Panc1 (cell line): ENCODE results near the gene PARVG. TPM values are rescaled to one million over a fixed set of nuclear protein-coding genes. Genes with fewer than 3 reads are reported as not detected.

Source experiments
- ATAC-seq: fragments of 200-7000 bp; cut with Tn5 transposase; 2 replicates; pipeline ENCODE4 v1.9.1; 2020; ENCODE audit warnings: mild to moderate bottlenecking, moderate library complexity
- BruUV-seq: library from RNA; stranded (reverse); fragments of 400-500 nt; replicated peaks from 2 replicates; lab custom pipeline; 2021; lab: Mats Ljungman, UMichigan
- CTCF ChIA-PET: fragments of 300-600 bp; sonication (Branson Sonifier 250); formaldehyde crosslinking; loops from one replicate; lab custom pipeline; 2022; ENCODE audit warnings: antibody characterized with exemption; lab: Charles Lee
- POLR2A ChIA-PET: fragments of 300-600 bp; sonication (Branson Sonifier 250); formaldehyde crosslinking; loops from one replicate; lab custom pipeline; 2022; ENCODE audit warnings: antibody characterized with exemption; lab: Charles Lee
- DNase-seq: peaks from one replicate; pipeline ENCODE4 v3.0.0-alpha.2; 2010; ENCODE audit warnings: low read depth, low spot score
- H3K27ac ChIP-seq: 2 replicates; pipeline ENCODE4 v1.5.1; 2011; ENCODE audit warnings: mild to moderate bottlenecking, low read length, inconsistent platforms
- H3K27me3 ChIP-seq: fragments of 200-500 bp; sonication (Bioruptor generic); 2 replicates; pipeline ENCODE4 v1.6.0; 2014; ENCODE audit warnings: low read length, inconsistent platforms; ENCODE audit not compliant: control insufficient read depth, insufficient read depth
- H3K36me3 ChIP-seq: fragments of 200-500 bp; sonication (Bioruptor generic); 2 replicates; pipeline ENCODE4 v1.5.1; 2014; ENCODE audit warnings: inconsistent platforms, mild to moderate bottlenecking, low read length, moderate library complexity; ENCODE audit not compliant: control insufficient read depth, insufficient read depth
- H3K4me1 ChIP-seq: 2 replicates; pipeline ENCODE4 v1.5.1; 2011; ENCODE audit warnings: inconsistent platforms, mild to moderate bottlenecking, low read length, moderate library complexity; ENCODE audit not compliant: control insufficient read depth, insufficient read depth
- H3K4me3 ChIP-seq, 2 experiments: 2 replicates each; pipeline ENCODE4 v1.5.1; 2011 to 2012; ENCODE audit warnings: low read depth in 2 of 2, low read length in 2 of 2, mild to moderate bottlenecking in 2 of 2, inconsistent platforms in 1 of 2, moderate library complexity in 1 of 2
- H3K9me3 ChIP-seq: fragments of 200-500 bp; sonication (Bioruptor generic); 2 replicates; pipeline ENCODE4 v1.5.1; 2014; ENCODE audit warnings: low read depth, mild to moderate bottlenecking, inconsistent platforms, low read length, moderate library complexity; ENCODE audit not compliant: control insufficient read depth, insufficient read depth
- POLR2AphosphoS5 ChIP-seq: IDR thresholded peaks from 2 replicates; pipeline ENCODE4 v1.6.1; 2012; ENCODE audit warnings: mild to moderate bottlenecking, low read depth, low read length, moderate library complexity
- SIN3A ChIP-seq: IDR thresholded peaks from 2 replicates; pipeline ENCODE4 v1.6.1; 2012; ENCODE audit warnings: low read depth, mild to moderate bottlenecking, low read length, moderate library complexity, borderline replicate concordance; ENCODE audit not compliant: insufficient read depth
- TCF7L2 ChIP-seq: IDR thresholded peaks from 2 replicates; pipeline ENCODE4 v1.6.1; 2011; ENCODE audit warnings: mild to moderate bottlenecking, low read depth, low read length, inconsistent platforms
- in situ Hi-C: cut with HindIII; loops from 2 replicates; pipeline ENCODE4 v1.10.0; 2016; ENCODE audit warnings: low sequenced_read_pairs, low pct_unique_long_range_greater_than_20kb
- intact Hi-C: fragments of 100-400 bp; cut with micrococcal nuclease; formaldehyde crosslinking; loops from one replicate; pipeline ENCODE4 v1.10.0; 2022; ENCODE audit not compliant: unreplicated experiment
- total RNA-seq: library from RNA; stranded (reverse); gene quantifications from one replicate; pipeline ENCODE4 v1.2.1, GENCODE V29; 2021; ENCODE audit not compliant: unreplicated experiment
- TF ChIP-seq, protein P1 (sequence below), 2 experiments: IDR thresholded peaks; 2 replicates each; pipeline ENCODE4 v1.6.1; 2011 to 2012; ENCODE audit warnings: low read depth in 2 of 2, control low read depth in 1 of 2, low read length in 1 of 2, mild to moderate bottlenecking in 1 of 2, moderate library complexity in 1 of 2; ENCODE audit not compliant: insufficient read depth in 1 of 2
- TF ChIP-seq, protein P2 (sequence below): fragments of 450-650 bp; IDR thresholded peaks from 2 replicates; pipeline ENCODE4 v1.5.1; 2017; ENCODE audit warnings: mild to moderate bottlenecking

The PARVG gene
- total RNA-seq, 1 experiment from 2014 or later, result 0.21 TPM

- no peak for ATAC-seq
- H3K9me3 ChIP-seq, result no peaks in the 10 kb centered on the region
- intact Hi-C loops, result no loop called here
- no peaks in the 10 kb centered on the region for H3K27me3 ChIP-seq
- no peak for TF ChIP-seq SIN3A
- TF ChIP-seq, protein P1, sequence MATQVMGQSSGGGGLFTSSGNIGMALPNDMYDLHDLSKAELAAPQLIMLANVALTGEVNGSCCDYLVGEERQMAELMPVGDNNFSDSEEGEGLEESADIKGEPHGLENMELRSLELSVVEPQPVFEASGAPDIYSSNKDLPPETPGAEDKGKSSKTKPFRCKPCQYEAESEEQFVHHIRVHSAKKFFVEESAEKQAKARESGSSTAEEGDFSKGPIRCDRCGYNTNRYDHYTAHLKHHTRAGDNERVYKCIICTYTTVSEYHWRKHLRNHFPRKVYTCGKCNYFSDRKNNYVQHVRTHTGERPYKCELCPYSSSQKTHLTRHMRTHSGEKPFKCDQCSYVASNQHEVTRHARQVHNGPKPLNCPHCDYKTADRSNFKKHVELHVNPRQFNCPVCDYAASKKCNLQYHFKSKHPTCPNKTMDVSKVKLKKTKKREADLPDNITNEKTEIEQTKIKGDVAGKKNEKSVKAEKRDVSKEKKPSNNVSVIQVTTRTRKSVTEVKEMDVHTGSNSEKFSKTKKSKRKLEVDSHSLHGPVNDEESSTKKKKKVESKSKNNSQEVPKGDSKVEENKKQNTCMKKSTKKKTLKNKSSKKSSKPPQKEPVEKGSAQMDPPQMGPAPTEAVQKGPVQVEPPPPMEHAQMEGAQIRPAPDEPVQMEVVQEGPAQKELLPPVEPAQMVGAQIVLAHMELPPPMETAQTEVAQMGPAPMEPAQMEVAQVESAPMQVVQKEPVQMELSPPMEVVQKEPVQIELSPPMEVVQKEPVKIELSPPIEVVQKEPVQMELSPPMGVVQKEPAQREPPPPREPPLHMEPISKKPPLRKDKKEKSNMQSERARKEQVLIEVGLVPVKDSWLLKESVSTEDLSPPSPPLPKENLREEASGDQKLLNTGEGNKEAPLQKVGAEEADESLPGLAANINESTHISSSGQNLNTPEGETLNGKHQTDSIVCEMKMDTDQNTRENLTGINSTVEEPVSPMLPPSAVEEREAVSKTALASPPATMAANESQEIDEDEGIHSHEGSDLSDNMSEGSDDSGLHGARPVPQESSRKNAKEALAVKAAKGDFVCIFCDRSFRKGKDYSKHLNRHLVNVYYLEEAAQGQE (IDR thresholded peaks at IDR 0.05; ENCODE audit: insufficient read depth in 1 of 2, low read depth in 2 of 2, low read length in 1 of 2), result no peak
- no peak for TF ChIP-seq POLR2AphosphoS5
- no peak for TF ChIP-seq TCF7L2
- TF ChIP-seq, protein P2, sequence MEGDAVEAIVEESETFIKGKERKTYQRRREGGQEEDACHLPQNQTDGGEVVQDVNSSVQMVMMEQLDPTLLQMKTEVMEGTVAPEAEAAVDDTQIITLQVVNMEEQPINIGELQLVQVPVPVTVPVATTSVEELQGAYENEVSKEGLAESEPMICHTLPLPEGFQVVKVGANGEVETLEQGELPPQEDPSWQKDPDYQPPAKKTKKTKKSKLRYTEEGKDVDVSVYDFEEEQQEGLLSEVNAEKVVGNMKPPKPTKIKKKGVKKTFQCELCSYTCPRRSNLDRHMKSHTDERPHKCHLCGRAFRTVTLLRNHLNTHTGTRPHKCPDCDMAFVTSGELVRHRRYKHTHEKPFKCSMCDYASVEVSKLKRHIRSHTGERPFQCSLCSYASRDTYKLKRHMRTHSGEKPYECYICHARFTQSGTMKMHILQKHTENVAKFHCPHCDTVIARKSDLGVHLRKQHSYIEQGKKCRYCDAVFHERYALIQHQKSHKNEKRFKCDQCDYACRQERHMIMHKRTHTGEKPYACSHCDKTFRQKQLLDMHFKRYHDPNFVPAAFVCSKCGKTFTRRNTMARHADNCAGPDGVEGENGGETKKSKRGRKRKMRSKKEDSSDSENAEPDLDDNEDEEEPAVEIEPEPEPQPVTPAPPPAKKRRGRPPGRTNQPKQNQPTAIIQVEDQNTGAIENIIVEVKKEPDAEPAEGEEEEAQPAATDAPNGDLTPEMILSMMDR, result no peak
- no TSS peak for BruUV-seq
- no peaks in the 10 kb centered on the region for H3K36me3 ChIP-seq
- ChIA-PET POLR2A (no interaction called here), CTCF (no interaction called here)
- H3K4me3 ChIP-seq, result no peak overlapping the region
- no peak for DNase-seq
- H3K27ac ChIP-seq, result no peak overlapping the region
- in situ Hi-C loops, result no loop called here
- H3K4me1 ChIP-seq, result no peaks in the 10 kb centered on the region
Observed at GRCh38 chr22:44201665-44202064, 20.9 kb downstream of the PARVG start.

DNA sequence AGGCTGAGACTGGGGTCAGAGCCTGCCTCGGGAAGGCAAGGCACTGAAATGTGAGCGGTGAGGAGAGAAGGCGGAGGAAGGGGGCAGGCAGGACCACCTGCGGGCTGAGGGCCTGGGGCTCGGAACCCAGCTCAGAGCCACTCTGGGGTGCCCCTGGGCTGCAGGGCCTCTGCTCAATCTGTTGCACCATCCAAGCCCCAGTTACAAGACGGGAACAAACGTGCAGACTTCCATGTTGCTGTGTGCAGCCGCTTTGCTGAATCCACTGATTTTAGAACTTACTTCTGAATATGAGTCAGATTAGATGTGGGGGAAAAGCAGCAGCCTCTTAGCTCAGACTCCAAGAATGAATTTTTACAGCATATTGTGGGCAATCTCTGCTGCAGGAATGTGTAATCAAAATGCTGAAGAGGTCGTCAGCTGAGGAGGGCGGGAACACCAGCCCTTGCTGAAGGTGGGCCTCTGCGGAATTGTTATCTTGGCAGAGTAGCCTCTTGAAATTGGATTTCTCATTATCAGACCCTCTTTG lies 21.6 kb downstream of the PARVG start:
- intact Hi-C loops, result no loop called here

More for the DNA sequence above, 21.6 kb downstream of the PARVG start:
- in situ Hi-C loops, result no loop called here
- no peak for DNase-seq
- ChIA-PET CTCF (interaction anchor here (0.6 kb wide), 1 partner anchor 41 kb away, joined by 5 read pairs; no protein-coding TSS in a partner anchor), POLR2A (no interaction called here)
- H3K27ac ChIP-seq, result no peak overlapping the region
- H3K4me1 ChIP-seq, result no peaks in the 10 kb centered on the region
- H3K9me3 ChIP-seq, result no peaks in the 10 kb centered on the region
- H3K4me3 ChIP-seq, result no peak overlapping the region
- no peaks in the 10 kb centered on the region for H3K27me3 ChIP-seq
- no TSS peak for BruUV-seq
- TF ChIP-seq SIN3A (no peak), TCF7L2 (no peak)
- TF ChIP-seq, protein P2, result no peak
- H3K36me3 ChIP-seq, result no peaks in the 10 kb centered on the region
- ATAC-seq, result no peak
